Mesenchymal stem cell (in vitro differentiated cells and primary cell): ENCODE data around the gene CDC42BPG.

Source experiments
- DNase-seq: peaks from one replicate; pipeline ENCODE4 v3.0.0-alpha.2; 2013
- H2AFZ ChIP-seq: one replicate; pipeline ENCODE4 v1.6.1; 2013; ENCODE audit warnings: low read depth, mild to moderate bottlenecking, control low read depth, inconsistent platforms, low read length, moderate library complexity
- H2AK5ac ChIP-seq: 2 replicates; pipeline ENCODE4 v1.6.1; 2013; ENCODE audit warnings: low read length, moderate library complexity, mild to moderate bottlenecking, inconsistent platforms; ENCODE audit not compliant: severe bottlenecking
- H2BK120ac ChIP-seq: one replicate; pipeline ENCODE4 v1.6.1; 2013; ENCODE audit warnings: low read depth, mild to moderate bottlenecking, inconsistent platforms, low read length, moderate library complexity
- H2BK12ac ChIP-seq, 2 experiments: one replicate each; pipeline ENCODE4 v1.6.1; 2013; ENCODE audit warnings: inconsistent platforms in 2 of 2, low read length in 2 of 2, mild to moderate bottlenecking in 2 of 2, moderate library complexity in 2 of 2, control low read depth in 1 of 2
- H2BK15ac ChIP-seq: one replicate; pipeline ENCODE4 v1.6.1; 2013; ENCODE audit warnings: mild to moderate bottlenecking, low read depth, inconsistent platforms; ENCODE audit not compliant: poor library complexity, severe bottlenecking
- H2BK5ac ChIP-seq: 2 replicates; pipeline ENCODE4 v1.6.1; 2013; ENCODE audit warnings: low read depth, mild to moderate bottlenecking, low read length, control low read depth, inconsistent platforms; ENCODE audit not compliant: poor library complexity, severe bottlenecking
- H3K14ac ChIP-seq, 2 experiments: one replicate each; pipeline ENCODE4 v1.6.1; 2013; ENCODE audit warnings: inconsistent platforms in 2 of 2, low read length in 2 of 2, control low read depth in 1 of 2, mild to moderate bottlenecking in 1 of 2, moderate library complexity in 1 of 2
- H3K18ac ChIP-seq, 2 experiments: one replicate each; pipeline ENCODE4 v1.6.1; 2013; ENCODE audit warnings: inconsistent platforms in 2 of 2, low read length in 2 of 2, control low read depth in 1 of 2, low read depth in 1 of 2, mild to moderate bottlenecking in 1 of 2
- H3K23ac ChIP-seq, 2 experiments: one replicate each; pipeline ENCODE4 v1.6.1; 2013; ENCODE audit warnings: inconsistent platforms in 2 of 2, low read length in 2 of 2, mild to moderate bottlenecking in 2 of 2, moderate library complexity in 2 of 2, control low read depth in 1 of 2
- H3K27ac ChIP-seq: 2 replicates; pipeline ENCODE4 v1.5.1; 2013; ENCODE audit warnings: mild to moderate bottlenecking, moderate library complexity, low read length, control low read depth, inconsistent platforms; ENCODE audit not compliant: poor library complexity, severe bottlenecking
- H3K27me3 ChIP-seq, 2 experiments: 2 replicates each; pipeline versions ENCODE4 v1.6.1 to v1.7.0; 2013; ENCODE audit warnings: low read length in 2 of 2, mild to moderate bottlenecking in 2 of 2, moderate library complexity in 2 of 2, control low read depth in 1 of 2, inconsistent platforms in 1 of 2; ENCODE audit not compliant: control insufficient read depth in 1 of 2, insufficient read depth in 1 of 2
- H3K36me3 ChIP-seq, 2 experiments: 2 replicates each; pipeline versions ENCODE4 v1.6.1 to v1.7.0; 2013; ENCODE audit warnings: low read length in 2 of 2, control low read depth in 1 of 2, inconsistent platforms in 1 of 2, low read depth in 1 of 2, mild to moderate bottlenecking in 1 of 2; ENCODE audit not compliant: insufficient read depth in 2 of 2, control insufficient read depth in 1 of 2
- H3K4ac ChIP-seq, 2 experiments: one replicate each; pipeline ENCODE4 v1.6.1; 2013; ENCODE audit warnings: inconsistent platforms in 2 of 2, low read length in 2 of 2, mild to moderate bottlenecking in 2 of 2, moderate library complexity in 2 of 2, control low read depth in 1 of 2, low read depth in 1 of 2
- H3K4me1 ChIP-seq: 2 replicates; pipeline ENCODE4 v1.6.1; 2013; ENCODE audit warnings: low read depth, low read length, control low read depth; ENCODE audit not compliant: control insufficient read depth, insufficient read depth
- H3K4me2 ChIP-seq: 2 replicates; pipeline ENCODE4 v1.6.1; 2013; ENCODE audit warnings: low read length, mild to moderate bottlenecking, inconsistent platforms; ENCODE audit not compliant: poor library complexity, severe bottlenecking
- H3K4me3 ChIP-seq, 2 experiments: 2 replicates each; pipeline versions ENCODE4 v1.5.1 to v1.7.0; 2013; ENCODE audit warnings: low read length in 2 of 2, mild to moderate bottlenecking in 2 of 2, control low read depth in 1 of 2, low read depth in 1 of 2; ENCODE audit not compliant: insufficient read depth in 1 of 2
- H3K79me1 ChIP-seq: replicated peaks from 2 replicates; pipeline ENCODE4 v1.6.1; 2013; ENCODE audit warnings: mild to moderate bottlenecking, control low read depth, low read length, inconsistent platforms; ENCODE audit not compliant: poor library complexity, severe bottlenecking
- H3K9ac ChIP-seq: 2 replicates; pipeline ENCODE4 v1.7.0; 2013; ENCODE audit warnings: mild to moderate bottlenecking, low read length, moderate library complexity
- H3K9me3 ChIP-seq: 2 replicates; pipeline ENCODE4 v1.7.0; 2013; ENCODE audit warnings: mild to moderate bottlenecking, low read length; ENCODE audit not compliant: control insufficient read depth
- H4K8ac ChIP-seq: one replicate; pipeline ENCODE4 v1.6.1; 2013; ENCODE audit warnings: inconsistent platforms, mild to moderate bottlenecking, low read length, moderate library complexity
- H4K91ac ChIP-seq: one replicate; pipeline ENCODE4 v1.6.1; 2013; ENCODE audit warnings: mild to moderate bottlenecking, low read length, inconsistent platforms
- WGBS: methylation state at CpG from one replicate; pipeline ENCODE4 v1.1.7; 2013; ENCODE audit warnings: mixed read lengths; 5-methylcytosine and 5-hydroxymethylcytosine counted together

CDC42BPG gene

GRCh38 chr11:64803846-64804345 lies 40.6 kb downstream of the CDC42BPG start:
- Histone ChIP-seq H2BK5ac (no peak overlapping the region), H2BK15ac (no peak overlapping the region), H3K18ac (peak overlapping the region; percentile 28 to 76), H3K9ac (peak overlapping the region; percentile 85), H2AFZ (no peak overlapping the region), H2AK5ac (peak overlapping the region; percentile 22), H3K27ac (peak overlapping the region; percentile 31), H3K27me3 (no peaks in the 10 kb centered on the region), H2BK120ac (peak overlapping the region; percentile 9), H2BK12ac (no peak overlapping the region), H3K4me2 (peak overlapping the region; percentile 88), H3K4me1 (peaks cover 27% of the 10 kb centered on the region), H3K4me3 (peak overlapping the region in 1 of 2 experiments; percentile 85), H3K36me3 (peaks cover 48 to 67% of the 10 kb centered on the region in 2 experiments), H4K8ac (peak overlapping the region; percentile 19), H3K9me3 (no peaks in the 10 kb centered on the region), H3K14ac (no peak overlapping the region), H3K23ac (no peak overlapping the region), H3K79me1 (peaks cover 28% of the 10 kb centered on the region), H4K91ac (no peak overlapping the region), H3K4ac (peak overlapping the region in 1 of 2 experiments; percentile 20)
- WGBS: 39% methylated on average over 15 of the region's 15 CpGs
- DNase-seq: no peak

GRCh38 chr11:64803158-64803845 lies 41.2 kb downstream of the CDC42BPG start, which contains the start of gene MAP4K2:
TSS of gene MAP4K2 (minus strand) at chr11:64803214. CDS start at chr11:64803149, 65 bp downstream.
- H2BK15ac ChIP-seq: peak within 1 kb of the TSS; percentile 30
- H3K23ac ChIP-seq: no peak within 1 kb of the TSS
- H2BK120ac ChIP-seq: peak within 1 kb of the TSS; percentile 9
- under 1% methylated on average over 11 of the region's 58 CpGs for WGBS
- no peaks in the 10 kb centered on the region for H3K27me3 ChIP-seq
- peak within 1 kb of the TSS; percentile 71 to 88 for H3K18ac ChIP-seq
- peak within 1 kb of the TSS; percentile 80 to 85 for H3K4me3 ChIP-seq
- H2AFZ ChIP-seq: peak within 1 kb of the TSS; percentile 21
- H3K4ac ChIP-seq: peak within 1 kb of the TSS; percentile 66 to 74
- peaks cover 26% of the 10 kb centered on the region for H3K79me1 ChIP-seq
- H3K9me3 ChIP-seq: no peaks in the 10 kb centered on the region
- peak; percentile 93 for DNase-seq
- peak within 1 kb of the TSS; percentile 44 for H4K91ac ChIP-seq
- H3K36me3 ChIP-seq: peaks cover 47 to 71% of the 10 kb centered on the region in 2 experiments
- peak within 1 kb of the TSS; percentile 36 for H3K27ac ChIP-seq
- H4K8ac ChIP-seq: peak within 1 kb of the TSS; percentile 88
- H3K14ac ChIP-seq: peak within 1 kb of the TSS in 1 of 2 experiments; percentile 37
- H2AK5ac ChIP-seq: peak within 1 kb of the TSS; percentile 22
- H2BK5ac ChIP-seq: no peak within 1 kb of the TSS
- peak within 1 kb of the TSS; percentile 85 for H3K9ac ChIP-seq
- peaks cover 27% of the 10 kb centered on the region for H3K4me1 ChIP-seq
- H3K4me2 ChIP-seq: peak within 1 kb of the TSS; percentile 88
- peak within 1 kb of the TSS in 1 of 2 experiments; percentile 33 for H2BK12ac ChIP-seq

DNA sequence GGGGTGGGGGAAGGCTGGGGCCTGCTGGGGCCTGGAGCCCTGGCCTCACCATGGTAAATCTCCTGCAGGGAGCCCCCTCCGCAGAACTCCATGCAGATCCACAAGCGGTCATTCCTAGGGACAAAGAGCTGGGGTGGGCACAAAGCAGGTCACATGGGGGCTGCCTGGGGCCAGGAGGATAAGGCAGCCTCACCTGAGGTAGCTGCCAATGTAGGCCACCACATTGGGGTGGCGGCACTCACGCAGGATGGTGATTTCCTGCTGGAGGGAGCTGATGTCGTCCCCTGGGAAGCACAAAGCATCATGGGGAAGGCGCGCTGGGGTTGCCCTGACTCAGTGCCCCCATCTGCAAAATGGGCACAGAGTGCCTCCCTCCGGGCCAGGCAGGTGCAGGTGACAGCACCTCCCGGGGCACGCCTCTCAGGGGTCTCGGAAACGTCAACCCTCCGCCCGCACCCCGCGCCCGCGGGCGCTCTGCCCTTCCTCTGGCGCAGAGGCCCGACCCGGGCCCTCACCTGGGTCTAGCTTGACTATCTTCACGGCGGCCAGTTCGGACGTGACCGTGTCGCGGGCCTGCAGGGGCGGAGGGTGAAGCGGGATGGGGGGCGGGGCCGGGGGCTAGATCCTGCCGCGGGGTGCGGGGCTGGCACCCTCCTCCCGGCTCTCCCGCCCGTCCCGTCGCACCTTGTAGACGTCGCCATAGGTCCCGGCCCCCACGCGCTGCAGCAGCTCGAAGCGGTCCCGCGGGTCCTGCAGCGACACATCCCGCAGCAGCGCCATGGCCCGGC lies 41.9 kb downstream of the CDC42BPG start:
- peaks cover 23% of the 10 kb centered on the region for H3K4me1 ChIP-seq
- peak overlapping the region; percentile 12 for H2BK15ac ChIP-seq
- peak overlapping the region in 1 of 2 experiments; percentile 33 for H2BK12ac ChIP-seq
- no peaks in the 10 kb centered on the region for H3K9me3 ChIP-seq
- peak overlapping the region; percentile 44 for H4K91ac ChIP-seq
- peak overlapping the region; percentile 88 for H4K8ac ChIP-seq
- no peak overlapping the region for H3K27ac ChIP-seq
- peak overlapping the region; percentile 34 to 88 for H3K18ac ChIP-seq
- WGBS: 17% methylated on average over 29 of the region's 54 CpGs
- H3K27me3 ChIP-seq: no peaks in the 10 kb centered on the region
- no peak overlapping the region for H2BK120ac ChIP-seq
- H3K36me3 ChIP-seq: peaks cover 39 to 65% of the 10 kb centered on the region in 2 experiments
- H2BK5ac ChIP-seq: no peak overlapping the region
- H3K9ac ChIP-seq: peak overlapping the region; percentile 55
- H3K4ac ChIP-seq: peak overlapping the region; percentile 66 to 74
- H3K23ac ChIP-seq: no peak overlapping the region
- DNase-seq: peak; percentile 2
- peak overlapping the region in 1 of 2 experiments; percentile 37 for H3K14ac ChIP-seq
- peaks cover 21% of the 10 kb centered on the region for H3K79me1 ChIP-seq
- peak overlapping the region; percentile 75 to 80 for H3K4me3 ChIP-seq
- peak overlapping the region; percentile 82 for H3K4me2 ChIP-seq
- peak overlapping the region; percentile 21 for H2AFZ ChIP-seq
- H2AK5ac ChIP-seq: no peak overlapping the region
